Panc1 (cell line): ENCODE measurements around the gene SPOCK1. TPM values are rescaled to one million over a fixed set of nuclear protein-coding genes. Genes with fewer than 3 reads are reported as not detected.

Experiments
- ATAC-seq: fragments of 200-7000 bp; cut with Tn5 transposase; 2 replicates; pipeline ENCODE4 v1.9.1; 2020; ENCODE audit warnings: mild to moderate bottlenecking, moderate library complexity
- BruUV-seq: library from RNA; stranded (reverse); fragments of 400-500 nt; replicated peaks from 2 replicates; lab custom pipeline; 2021; lab: Mats Ljungman, UMichigan
- CTCF ChIA-PET: fragments of 300-600 bp; sonication (Branson Sonifier 250); formaldehyde crosslinking; loops from one replicate; lab custom pipeline; 2022; ENCODE audit warnings: antibody characterized with exemption; lab: Charles Lee
- POLR2A ChIA-PET: fragments of 300-600 bp; sonication (Branson Sonifier 250); formaldehyde crosslinking; loops from one replicate; lab custom pipeline; 2022; ENCODE audit warnings: antibody characterized with exemption; lab: Charles Lee
- DNase-seq: peaks from one replicate; pipeline ENCODE4 v3.0.0-alpha.2; 2010; ENCODE audit warnings: low read depth, low spot score
- H3K27ac ChIP-seq: 2 replicates; pipeline ENCODE4 v1.5.1; 2011; ENCODE audit warnings: mild to moderate bottlenecking, low read length, inconsistent platforms
- H3K27me3 ChIP-seq: fragments of 200-500 bp; sonication (Bioruptor generic); 2 replicates; pipeline ENCODE4 v1.6.0; 2014; ENCODE audit warnings: low read length, inconsistent platforms; ENCODE audit not compliant: control insufficient read depth, insufficient read depth
- H3K36me3 ChIP-seq: fragments of 200-500 bp; sonication (Bioruptor generic); 2 replicates; pipeline ENCODE4 v1.5.1; 2014; ENCODE audit warnings: inconsistent platforms, mild to moderate bottlenecking, low read length, moderate library complexity; ENCODE audit not compliant: control insufficient read depth, insufficient read depth
- H3K4me1 ChIP-seq: 2 replicates; pipeline ENCODE4 v1.5.1; 2011; ENCODE audit warnings: inconsistent platforms, mild to moderate bottlenecking, low read length, moderate library complexity; ENCODE audit not compliant: control insufficient read depth, insufficient read depth
- H3K4me3 ChIP-seq, 2 experiments: 2 replicates each; pipeline ENCODE4 v1.5.1; 2011 to 2012; ENCODE audit warnings: low read depth in 2 of 2, low read length in 2 of 2, mild to moderate bottlenecking in 2 of 2, inconsistent platforms in 1 of 2, moderate library complexity in 1 of 2
- H3K9me3 ChIP-seq: fragments of 200-500 bp; sonication (Bioruptor generic); 2 replicates; pipeline ENCODE4 v1.5.1; 2014; ENCODE audit warnings: low read depth, mild to moderate bottlenecking, inconsistent platforms, low read length, moderate library complexity; ENCODE audit not compliant: control insufficient read depth, insufficient read depth
- CTCF ChIP-seq: fragments of 450-650 bp; IDR thresholded peaks from 2 replicates; pipeline ENCODE4 v1.5.1; 2017; ENCODE audit warnings: mild to moderate bottlenecking
- POLR2AphosphoS5 ChIP-seq: IDR thresholded peaks from 2 replicates; pipeline ENCODE4 v1.6.1; 2012; ENCODE audit warnings: mild to moderate bottlenecking, low read depth, low read length, moderate library complexity
- REST ChIP-seq, 2 experiments: IDR thresholded peaks; 2 replicates each; pipeline ENCODE4 v1.6.1; 2011 to 2012; ENCODE audit warnings: low read depth in 2 of 2, control low read depth in 1 of 2, low read length in 1 of 2, mild to moderate bottlenecking in 1 of 2, moderate library complexity in 1 of 2; ENCODE audit not compliant: insufficient read depth in 1 of 2
- SIN3A ChIP-seq: IDR thresholded peaks from 2 replicates; pipeline ENCODE4 v1.6.1; 2012; ENCODE audit warnings: low read depth, mild to moderate bottlenecking, low read length, moderate library complexity, borderline replicate concordance; ENCODE audit not compliant: insufficient read depth
- TCF7L2 ChIP-seq: IDR thresholded peaks from 2 replicates; pipeline ENCODE4 v1.6.1; 2011; ENCODE audit warnings: mild to moderate bottlenecking, low read depth, low read length, inconsistent platforms
- in situ Hi-C: cut with HindIII; loops from 2 replicates; pipeline ENCODE4 v1.10.0; 2016; ENCODE audit warnings: low sequenced_read_pairs, low pct_unique_long_range_greater_than_20kb
- intact Hi-C: fragments of 100-400 bp; cut with micrococcal nuclease; formaldehyde crosslinking; loops from one replicate; pipeline ENCODE4 v1.10.0; 2022; ENCODE audit not compliant: unreplicated experiment
- total RNA-seq: library from RNA; stranded (reverse); gene quantifications from one replicate; pipeline ENCODE4 v1.2.1, GENCODE V29; 2021; ENCODE audit not compliant: unreplicated experiment

SPOCK1 gene
- total RNA-seq, 1 experiment from 2014 or later, result 15.6 TPM

GRCh38 chr5:137498301-137498735 lies 808 bp downstream of the SPOCK1 start:
- Histone ChIP-seq H3K9me3 (no peaks in the 10 kb centered on the region), H3K27ac (no peak overlapping the region), H3K36me3 (no peaks in the 10 kb centered on the region), H3K4me3 (peak overlapping the region; percentile 24 to 48; a peak in 3 of 4 replicates), H3K27me3 (peaks cover under 1% of the 10 kb centered on the region; the same call in 1 of the 2 replicates), H3K4me1 (no peaks in the 10 kb centered on the region)
- no peak for ATAC-seq
- CTCF ChIA-PET, result interaction anchor here (1.9 kb wide), 1 partner anchor 178 kb away, joined by 7 read pairs; no protein-coding TSS in a partner anchor
- intact Hi-C loops (loop anchor here (2.0 to 5.0 kb wide), 3 partner anchors 156 to 696 kb away; no protein-coding TSS in a partner anchor), in situ Hi-C loops (no loop called here)
- POLR2A ChIA-PET, result interaction anchor here (0.5 kb wide), 1 partner anchor 859 kb away, joined by 5 read pairs; no protein-coding TSS in a partner anchor
- no peak for TF ChIP-seq POLR2AphosphoS5
- TF ChIP-seq TCF7L2, result no peak
- TF ChIP-seq REST (IDR thresholded peaks at IDR 0.05; ENCODE audit: insufficient read depth in 1 of 2, low read depth in 2 of 2, low read length in 1 of 2), result no peak
- no peak for TF ChIP-seq CTCF
- TF ChIP-seq SIN3A, result no peak
- no TSS peak for BruUV-seq
- DNase-seq, result no peak

DNA sequence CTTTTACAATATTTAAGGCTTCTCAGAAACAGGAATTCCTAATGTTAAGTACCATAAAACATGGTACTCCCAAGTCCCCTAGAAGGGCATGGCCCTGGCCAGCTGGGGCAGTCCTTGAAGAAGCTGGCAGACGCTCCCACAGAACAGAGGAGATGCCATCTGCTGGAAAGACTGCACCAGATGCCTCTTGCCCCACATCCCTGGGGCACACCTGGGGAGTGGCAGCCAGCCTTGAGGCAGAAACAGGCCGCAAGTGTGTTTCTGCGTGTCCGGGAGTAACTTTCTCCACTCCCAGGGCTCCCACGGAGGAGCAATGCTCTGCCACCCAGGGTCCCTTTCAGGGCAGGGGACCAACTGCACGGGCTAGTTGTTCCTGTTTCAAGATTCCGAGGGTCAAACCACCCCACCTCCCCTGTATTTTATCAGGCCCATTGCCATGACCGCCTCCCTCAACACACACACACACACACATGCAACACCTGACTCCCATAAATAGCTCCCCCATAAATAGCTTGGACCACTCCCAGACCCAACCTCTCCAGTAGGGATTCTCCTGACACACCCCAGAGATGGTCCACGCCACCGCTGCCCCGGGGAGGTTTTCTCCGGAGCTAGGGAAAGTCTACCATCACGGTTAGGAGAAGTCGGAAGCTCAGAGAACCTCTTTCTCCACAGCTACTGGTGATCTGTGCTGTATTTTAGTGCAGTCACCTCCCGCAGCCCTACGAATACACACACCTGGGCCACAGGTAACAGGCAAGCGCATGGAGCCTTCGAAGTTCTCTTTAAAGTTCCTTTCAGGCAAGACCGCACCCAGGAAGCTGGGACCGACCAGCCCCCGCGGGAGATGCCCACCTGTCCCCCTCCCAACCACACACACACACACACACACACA lies 1.5 kb downstream of the SPOCK1 start:
- peaks cover 2% of the 10 kb centered on the region; the same call in 1 of the 2 replicates for H3K27me3 ChIP-seq
- H3K4me3 ChIP-seq, result peak overlapping the region in 1 of 2 experiments; percentile 29; a peak in 3 of 4 replicates
- no peak overlapping the region for H3K27ac ChIP-seq
- ATAC-seq, result 0 out of 2 replicates have a peak, but pooled peaks have one; percentile 43
- no peaks in the 10 kb centered on the region for H3K36me3 ChIP-seq
- in situ Hi-C loops (no loop called here), intact Hi-C loops (loop anchor here (2.0 to 5.0 kb wide), 3 partner anchors 155 to 695 kb away; no protein-coding TSS in a partner anchor)
- H3K9me3 ChIP-seq, result no peaks in the 10 kb centered on the region
- ChIA-PET POLR2A (interaction anchor here (0.5 kb wide), 1 partner anchor 859 kb away, joined by 5 read pairs; no protein-coding TSS in a partner anchor), CTCF (interaction anchor here (1.9 kb wide), 1 partner anchor 177 kb away, joined by 7 read pairs; no protein-coding TSS in a partner anchor)
- no TSS peak for BruUV-seq
- TF ChIP-seq POLR2AphosphoS5 (no peak), SIN3A (no peak), CTCF (no peak), TCF7L2 (no peak), REST (IDR thresholded peaks at IDR 0.05; ENCODE audit: insufficient read depth in 1 of 2, low read depth in 2 of 2, low read length in 1 of 2) (no peak)
- DNase-seq, result no peak
- no peaks in the 10 kb centered on the region for H3K4me1 ChIP-seq
